Stimulated activated CD8-positive, alpha-beta memory T cell treated with anti-CD3 and anti-CD28 coated beads, Interleukin-12 subunit alpha, Interleukin-12 subunit beta, amount 100 ng/mL, for 1 hour (primary cell): Measurements from ENCODE around the gene VPS54.
"Not testable (repeated sequence)": the region's sequence is repeated elsewhere in the genome, so short reads cannot be mapped to it uniquely, and the experiment has no call there.

Source experiments
- DNase-seq: peaks from one replicate; pipeline ENCODE4 v3.0.0-alpha.2; 2020; ENCODE audit warnings: low read depth

Gene VPS54

GRCh38 chr2:63992061-63992685 lies 27.1 kb downstream of the VPS54 start:
- no peak for DNase-seq

DNA sequence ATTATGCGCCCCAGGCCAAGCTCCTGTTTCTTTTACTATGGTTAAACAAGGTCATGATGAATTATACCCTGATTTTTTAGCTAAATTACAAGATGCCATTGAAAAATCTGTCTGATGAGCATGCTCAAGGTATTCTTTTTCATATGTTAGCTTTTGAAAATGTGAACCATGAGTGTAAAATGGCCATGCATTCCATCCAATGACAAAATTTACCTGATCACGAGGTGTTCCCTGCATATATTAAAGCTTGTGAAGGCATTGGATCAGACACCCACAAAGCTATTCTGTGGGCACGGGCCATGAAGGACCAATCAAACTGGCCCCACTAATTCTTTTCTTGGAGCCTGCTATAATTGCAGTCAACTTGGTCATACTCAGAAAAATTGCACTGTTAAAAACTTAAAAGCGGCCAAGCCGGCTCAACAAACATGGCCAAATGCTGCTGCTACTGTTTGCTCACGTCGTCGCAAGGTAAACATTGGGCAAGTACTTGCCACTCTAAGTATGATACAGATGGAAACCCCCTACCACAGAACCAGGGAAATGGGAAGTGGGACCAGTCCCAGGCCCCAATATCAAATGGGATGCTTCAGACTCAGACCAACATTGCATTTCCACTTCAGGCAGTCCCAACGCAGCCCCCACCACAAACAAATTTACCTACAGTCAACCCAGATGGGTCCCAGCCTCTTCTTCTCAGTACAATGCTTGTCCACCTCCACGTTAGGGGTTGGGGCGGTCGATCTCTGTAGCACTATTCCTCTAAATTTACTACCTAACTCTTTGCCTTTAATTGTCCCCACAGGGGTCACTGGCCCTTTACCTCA lies 27.8 kb downstream of the VPS54 start:
- DNase-seq = not testable (repeated sequence)

DNA sequence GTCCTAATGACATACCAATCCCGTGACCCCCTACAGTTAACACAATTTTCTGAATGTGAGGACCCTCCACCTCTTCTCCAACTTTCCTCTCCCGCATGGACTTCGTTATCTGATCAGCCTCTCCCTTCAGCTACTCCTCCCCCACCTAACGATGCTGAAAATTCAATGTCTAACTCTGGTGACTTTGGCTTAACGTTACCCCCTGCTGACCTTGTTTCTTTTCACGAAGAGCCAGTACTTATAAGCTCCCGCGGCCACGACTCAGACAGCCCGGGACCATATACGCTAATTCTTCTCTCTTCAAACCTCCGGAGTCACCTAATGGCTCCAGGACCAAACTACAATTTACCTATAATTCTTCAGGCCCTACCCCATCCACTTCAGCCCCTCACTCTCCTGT lies 29.2 kb downstream of the VPS54 start:
- no peak for DNase-seq

DNA sequence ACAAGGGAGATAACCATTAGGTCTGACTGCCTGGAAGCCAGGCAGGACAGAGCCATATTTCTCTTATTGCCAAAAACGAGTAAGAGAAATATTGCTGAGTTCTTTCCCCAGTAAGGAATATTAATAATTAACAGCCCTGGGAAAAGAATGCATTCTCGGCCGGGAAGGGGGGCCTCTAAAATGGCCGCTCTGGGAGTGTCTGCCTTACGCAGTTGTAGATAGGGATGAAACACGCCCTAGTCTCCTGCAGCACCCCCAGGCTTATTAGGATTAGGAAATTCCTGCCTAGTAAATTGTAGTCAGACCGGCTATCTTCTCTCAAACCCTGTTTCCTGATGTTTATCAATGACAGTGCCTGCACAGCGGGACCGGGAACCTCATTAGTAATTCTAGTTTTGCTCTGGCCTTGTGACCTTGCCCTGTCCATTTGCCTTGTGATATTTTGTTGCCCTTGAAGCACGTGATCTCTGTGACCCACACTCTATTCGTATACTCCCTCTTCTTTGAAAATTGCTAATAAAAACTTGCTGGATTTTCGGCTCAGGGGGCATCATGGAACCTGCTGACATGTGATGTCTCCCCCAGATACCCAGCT lies 30.3 kb downstream of the VPS54 start:
- DNase-seq = not testable (repeated sequence)

DNA sequence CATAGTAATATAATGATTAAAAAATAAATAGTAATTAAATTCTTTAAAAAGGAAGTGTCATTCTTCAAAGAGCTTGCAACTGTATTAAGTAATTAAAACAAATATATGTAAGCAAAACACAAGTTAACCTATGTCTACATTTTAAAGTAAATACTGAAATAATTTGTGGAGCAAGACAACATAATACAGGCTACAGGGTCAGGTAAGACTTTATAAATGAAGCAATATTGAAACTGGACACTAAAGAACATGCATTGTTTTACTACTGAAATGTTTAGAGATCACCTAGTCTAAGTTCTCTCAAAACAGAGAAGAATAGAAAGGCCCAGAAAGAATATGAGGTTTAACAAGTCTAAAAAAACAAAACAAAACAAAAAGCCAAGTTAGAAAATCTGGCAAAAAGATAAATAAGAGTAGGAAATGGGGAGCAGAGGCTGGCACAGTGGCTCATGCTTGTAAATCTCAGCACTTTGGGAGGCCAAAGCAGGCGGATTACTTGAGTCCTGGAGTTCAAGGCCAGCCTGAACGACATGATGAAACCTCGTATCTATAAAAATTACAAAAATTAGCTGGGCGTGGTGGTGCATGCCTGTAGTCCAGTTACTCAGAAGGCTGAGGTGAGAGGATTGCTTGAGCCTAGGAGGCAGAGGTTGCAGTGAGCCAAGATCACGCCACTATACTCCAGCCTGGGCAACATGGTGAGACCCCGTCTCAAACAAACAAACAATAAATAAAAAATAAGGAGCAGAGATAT lies 34.4 kb downstream of the VPS54 start:
- DNase-seq = no peak

- no peak for DNase-seq
Observed at GRCh38 chr2:63983986-63984605, 35.1 kb downstream of the VPS54 start.

- DNase-seq = no peak
Observed at GRCh38 chr2:63982335-63982734, 36.9 kb downstream of the VPS54 start.

- no peak for DNase-seq
Observed at GRCh38 chr2:63981702-63982103, 37.5 kb downstream of the VPS54 start.

- DNase-seq = no peak
Observed at GRCh38 chr2:63980794-63981193, 38.4 kb downstream of the VPS54 start.

- DNase-seq = no peak
Observed at GRCh38 chr2:63977904-63978303, 41.3 kb downstream of the VPS54 start.

DNA sequence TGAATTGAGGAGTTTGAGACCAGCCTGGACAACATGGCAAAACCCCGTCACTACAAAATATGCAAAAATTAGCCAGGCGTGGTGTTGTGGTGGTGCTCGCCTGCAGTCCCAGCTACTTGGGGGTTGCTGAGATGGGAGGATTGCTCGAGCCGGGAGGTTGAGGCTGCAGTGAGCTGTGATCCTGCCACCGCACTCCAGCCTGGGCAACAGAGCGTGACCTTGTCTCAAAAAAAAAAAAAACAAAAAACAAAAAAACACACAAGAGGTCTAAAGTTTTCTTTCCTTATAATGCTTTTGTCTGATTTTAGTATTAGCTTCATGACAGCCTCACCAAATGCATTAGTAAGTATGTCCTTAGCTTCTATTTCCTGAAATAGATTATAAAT lies 43.1 kb downstream of the VPS54 start:
- DNase-seq = no peak

- no peak for DNase-seq
Observed at GRCh38 chr2:63975437-63976124, 43.6 kb downstream of the VPS54 start.

DNA sequence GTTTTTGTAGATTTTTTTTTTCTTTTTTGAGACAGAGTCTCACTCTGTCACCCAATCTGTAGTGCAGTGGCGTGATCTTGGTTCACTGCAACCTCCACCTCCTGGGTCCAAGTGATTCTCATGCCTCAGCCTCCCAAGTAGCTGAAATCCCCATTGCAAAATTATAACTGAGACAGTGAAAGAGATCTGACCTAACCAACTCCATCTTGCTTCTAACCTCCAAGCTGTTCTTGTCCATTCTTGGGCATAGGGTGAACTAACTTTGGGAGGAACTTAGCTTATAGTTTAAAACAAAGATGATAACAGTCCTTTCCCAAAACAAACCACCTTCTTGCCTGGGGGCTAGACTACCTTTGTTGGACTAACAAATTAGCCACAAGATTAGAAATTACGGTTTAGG lies 44.2 kb downstream of the VPS54 start:
- DNase-seq = not testable (repeated sequence)

GRCh38 chr2:63962186-63962585 lies 57.0 kb downstream of the VPS54 start:
- DNase-seq = no peak

GRCh38 chr2:63950414-63950813 lies 68.8 kb downstream of the VPS54 start:
- DNase-seq = no peak

DNA sequence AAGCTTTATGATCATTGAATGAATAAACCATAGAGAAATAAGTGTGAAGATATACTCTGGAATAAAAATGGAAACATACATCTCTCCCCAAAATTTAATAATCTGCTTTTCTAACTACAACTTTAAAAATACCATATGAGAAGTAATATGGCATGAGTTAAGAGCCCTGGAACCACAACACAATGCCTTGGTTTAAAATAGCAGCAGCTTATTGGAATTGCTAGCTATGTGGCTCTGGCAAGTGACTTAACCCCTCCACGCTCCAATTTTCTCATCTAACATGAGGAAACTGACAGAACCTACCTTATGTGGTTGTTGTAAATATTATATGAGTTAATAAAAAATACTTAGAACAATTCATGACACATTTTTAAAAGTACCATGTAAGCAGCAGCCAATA lies 76.4 kb downstream of the VPS54 start:
- no peak for DNase-seq

GRCh38 chr2:63932104-63932503 lies 87.1 kb downstream of the VPS54 start:
- DNase-seq = not testable (repeated sequence)

DNA sequence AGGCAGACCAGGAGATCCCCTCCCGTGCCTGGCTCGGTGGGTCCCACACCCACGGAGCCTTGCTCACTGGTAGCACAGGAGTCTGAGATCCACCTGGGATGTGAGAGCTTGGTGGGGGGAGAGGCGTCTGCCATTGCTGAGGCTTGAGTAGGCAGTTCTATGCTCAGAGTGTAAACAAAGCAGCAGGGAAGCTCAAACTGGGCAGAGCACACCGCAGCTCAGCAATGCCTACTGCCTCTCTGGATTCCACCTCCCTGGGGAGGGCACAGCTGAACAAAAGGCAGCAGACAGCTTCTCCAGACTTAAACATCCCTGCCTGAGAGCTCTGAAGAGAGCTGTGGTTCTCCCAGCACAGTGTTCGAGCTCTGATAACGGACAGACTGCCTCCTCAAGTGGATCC lies 92.4 kb downstream of the VPS54 start:
- no peak for DNase-seq

- no peak for DNase-seq
Observed at GRCh38 chr2:63914311-63914710, 104.9 kb downstream of the VPS54 start.

DNA sequence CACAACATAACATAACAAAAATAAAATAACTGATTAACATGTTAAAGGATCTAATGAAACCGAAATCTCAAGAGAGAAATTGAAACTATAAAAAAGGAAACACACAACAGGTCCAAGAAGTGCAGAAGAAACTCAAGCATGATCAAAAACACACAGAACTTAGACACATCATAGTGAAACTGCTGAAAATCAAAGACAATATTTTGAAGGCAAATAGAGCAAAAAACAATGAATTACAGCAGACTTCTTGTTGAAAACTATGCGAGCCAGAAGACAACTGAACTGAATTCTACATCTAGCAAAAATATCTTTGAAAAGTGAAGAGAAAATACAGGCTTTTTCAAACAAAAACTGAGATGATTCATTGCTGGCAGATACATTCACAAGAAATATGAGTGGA lies 116.2 kb downstream of the VPS54 start:
- no peak for DNase-seq

DNA sequence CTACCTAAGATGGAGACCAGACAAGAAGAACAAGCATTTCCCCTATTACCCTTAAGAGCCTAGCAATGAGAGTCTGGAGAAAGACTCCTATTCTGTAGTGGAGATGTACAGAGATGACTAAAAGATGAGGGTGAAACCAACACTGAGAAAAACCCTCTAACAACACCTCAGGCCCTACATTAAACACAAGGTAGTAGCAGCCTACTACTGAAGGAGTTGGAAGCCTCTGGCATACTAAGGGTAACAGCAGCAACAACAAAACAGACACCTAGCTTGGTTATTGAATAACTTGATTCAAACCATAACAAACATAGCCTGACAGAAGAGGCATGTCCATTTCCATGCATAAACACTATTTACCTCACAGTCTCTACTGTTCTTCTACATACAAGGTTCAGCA lies 117.1 kb downstream of the VPS54 start:
- DNase-seq = no peak

DNA sequence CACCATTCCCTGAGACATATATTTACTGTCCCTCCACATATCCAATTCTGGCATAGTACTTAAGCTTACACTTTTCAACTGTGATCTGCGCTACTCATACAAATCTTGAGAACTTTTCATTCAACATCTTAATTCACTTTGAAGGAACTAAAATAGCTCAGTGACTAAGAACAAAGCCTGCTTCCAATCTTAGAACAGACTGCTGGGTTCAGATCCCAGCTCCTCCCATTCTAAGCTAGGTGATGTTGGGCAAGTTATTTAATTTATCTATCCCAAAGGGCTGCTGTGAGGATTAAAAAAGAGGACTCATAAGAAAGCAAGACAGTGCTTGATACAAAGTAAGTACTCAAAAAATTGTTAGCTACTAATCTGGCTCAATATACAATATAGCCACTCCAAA lies 119.6 kb downstream of the VPS54 start:
- no peak for DNase-seq
